Stomach (tissue), 4 donors: ENCODE measurements around the gene USH1G.

Source experiments
- POLR2A ChIP-seq, 4 donors: fragments of 450-650 bp; IDR thresholded peaks; one replicate each; pipeline ENCODE4 v1.6.1; 2016; ENCODE audit warnings: antibody characterized with exemption in 4 of 4, control low read depth in 2 of 4, mild to moderate bottlenecking in 1 of 4, moderate library complexity in 1 of 4
- POLR2AphosphoS5 ChIP-seq, 3 donors: sonication (generic); formaldehyde crosslinking; IDR thresholded peaks; one replicate each; pipeline ENCODE4 v1.6.1; 2016; ENCODE audit warnings: antibody characterized with exemption in 3 of 3

- TF ChIP-seq POLR2AphosphoS5 (IDR thresholded peaks at IDR 0.05) (no peak), POLR2A (IDR thresholded peaks at IDR 0.05) (no peak)
Measured at GRCh38 chr17:74892013-74892841, 30.8 kb downstream of the USH1G start.
